Measurements from ENCODE around the gene FHIP2A. TPM values are rescaled to one million over a fixed set of nuclear protein-coding genes. Genes with fewer than 3 reads are reported as not detected.

Gene FHIP2A
- polyA plus RNA-seq, 3 donors = 4.4 to 9.6 (median 9.2) TPM

- no peak overlapping the region for H3K4me2 ChIP-seq (replicated peaks; ENCODE audit: extremely low read depth, low read length, poor library complexity, severe bottlenecking)
- no peak overlapping the region for H2AFZ ChIP-seq (ENCODE audit: insufficient read depth, low read depth, low read length, poor library complexity, severe bottlenecking)
- H3K4me3 ChIP-seq (replicated peaks in 1 of 3; ENCODE audit: low read depth in 2 of 3, low read length in 3 of 3) = no peak overlapping the region
- no peak for DNase-seq
- 100% methylated on average over 2 of the region's 4 CpGs for whole genome bisulfite sequencing (ENCODE audit: insufficient coverage)
- Mint-ChIP-seq H3K9me3 (peaks cover 0 to 3% (median 0%) of the 10 kb centered on the region in 7 donors), H3K4me1 (no peaks in the 10 kb centered on the region), H3K36me3 (peaks cover 65 to 70% of the 10 kb centered on the region in 2 donors), H3K4me3 (no peak overlapping the region), H3K27ac (no peak overlapping the region), H3K27me3 (ENCODE audit: low read depth in 3 of 3) (no peaks in the 10 kb centered on the region)
- H4K20me1 ChIP-seq (ENCODE audit: insufficient read depth, low read length) = no peaks in the 10 kb centered on the region
- no peaks in the 10 kb centered on the region for H3K9me3 ChIP-seq (replicated peaks in 1 of 2; ENCODE audit: control insufficient read depth in 1 of 2, insufficient read depth in 1 of 2, low read length in 2 of 2)
- H3K36me3 ChIP-seq (replicated peaks in 1 of 2; ENCODE audit: control insufficient read depth in 1 of 2, insufficient read depth in 2 of 2, low read length in 2 of 2) = peaks cover 53 to 80% of the 10 kb centered on the region in 2 donors
- H3K9ac ChIP-seq (ENCODE audit: insufficient read depth, low read length, poor library complexity, severe bottlenecking) = no peak overlapping the region
- intact Hi-C loops (cut with micrococcal nuclease) = no loop called here
- TF ChIP-seq CTCF (IDR thresholded peaks at IDR 0.05) = no peak
- no peaks in the 10 kb centered on the region for H3K4me1 ChIP-seq (ENCODE audit: control insufficient read depth in 1 of 2, insufficient read depth in 2 of 2, low read length in 2 of 2)
- no peak overlapping the region for H3K27ac ChIP-seq (ENCODE audit: low read depth in 1 of 2, low read length in 2 of 2)
- no peaks in the 10 kb centered on the region for H3K27me3 ChIP-seq (ENCODE audit: control insufficient read depth in 2 of 2, insufficient read depth in 2 of 2, low read length in 2 of 2)
- no peaks in the 10 kb centered on the region for H3K79me2 ChIP-seq (ENCODE audit: insufficient read depth, low read length)
Measured at GRCh38 chr10:114862456-114862855, 40.9 kb downstream of the FHIP2A start.

- Histone ChIP-seq H4K20me1 (ENCODE audit: insufficient read depth, low read length) (no peaks in the 10 kb centered on the region), H3K27ac (ENCODE audit: low read depth in 1 of 2, low read length in 2 of 2) (no peak overlapping the region), H3K9ac (ENCODE audit: insufficient read depth, low read length, poor library complexity, severe bottlenecking) (no peak overlapping the region), H3K4me1 (ENCODE audit: control insufficient read depth in 1 of 2, insufficient read depth in 2 of 2, low read length in 2 of 2) (no peaks in the 10 kb centered on the region), H2AFZ (ENCODE audit: insufficient read depth, low read depth, low read length, poor library complexity, severe bottlenecking) (no peak overlapping the region), H3K4me3 (replicated peaks in 1 of 3; ENCODE audit: low read depth in 2 of 3, low read length in 3 of 3) (no peak overlapping the region), H3K79me2 (ENCODE audit: insufficient read depth, low read length) (no peaks in the 10 kb centered on the region), H3K4me2 (replicated peaks; ENCODE audit: extremely low read depth, low read length, poor library complexity, severe bottlenecking) (no peak overlapping the region), H3K9me3 (replicated peaks in 1 of 2; ENCODE audit: control insufficient read depth in 1 of 2, insufficient read depth in 1 of 2, low read length in 2 of 2) (no peaks in the 10 kb centered on the region), H3K27me3 (ENCODE audit: control insufficient read depth in 2 of 2, insufficient read depth in 2 of 2, low read length in 2 of 2) (no peaks in the 10 kb centered on the region), H3K36me3 (replicated peaks in 1 of 2; ENCODE audit: control insufficient read depth in 1 of 2, insufficient read depth in 2 of 2, low read length in 2 of 2) (peaks cover 16 to 32% of the 10 kb centered on the region in 2 donors)
- Mint-ChIP-seq H3K27ac (no peak overlapping the region), H3K4me1 (no peaks in the 10 kb centered on the region), H3K9me3 (peaks cover 0 to 6% (median 0%) of the 10 kb centered on the region in 7 donors), H3K4me3 (no peak overlapping the region), H3K27me3 (ENCODE audit: low read depth in 3 of 3) (no peaks in the 10 kb centered on the region), H3K36me3 (peaks cover 23 to 29% of the 10 kb centered on the region in 2 donors)
- no peak for DNase-seq
- WGBS (ENCODE audit: insufficient coverage) = no CpG with 5 or more reads among the region's 2 CpGs
- intact Hi-C loops (cut with micrococcal nuclease) = no loop called here
- no peak for TF ChIP-seq CTCF (IDR thresholded peaks at IDR 0.05)
Measured at GRCh38 chr10:114867365-114867764, 45.8 kb downstream of the FHIP2A start.
